H7 (cell line): Measurements from ENCODE around the gene KRTAP5-1. TPM values are rescaled to one million over a fixed set of nuclear protein-coding genes. Genes with fewer than 3 reads are reported as not detected.
"Not testable (repeated sequence)": the region's sequence is repeated elsewhere in the genome, so short reads cannot be mapped to it uniquely, and the experiment has no call there.

Source experiments
- DNase-seq: peaks from one replicate; pipeline ENCODE4 v3.0.0; 2012
- H3K27me3 ChIP-seq: 2 replicates; pipeline ENCODE4 v1.6.0; 2011; ENCODE audit warnings: mild to moderate bottlenecking, low read length; ENCODE audit not compliant: control insufficient read depth, insufficient read depth
- H3K36me3 ChIP-seq: replicated peaks from 2 replicates; pipeline ENCODE4 v1.5.1; 2011; ENCODE audit warnings: low read length; ENCODE audit not compliant: control insufficient read depth, insufficient read depth
- H3K4me3 ChIP-seq: 2 replicates; pipeline ENCODE4 v1.5.1; 2011; ENCODE audit warnings: low read depth, mild to moderate bottlenecking, control low read depth, low read length, moderate library complexity; ENCODE audit not compliant: insufficient read depth
- total RNA-seq: library from RNA; depleted of rRNA; stranded (reverse); fragments of >200 nt; shearing (Covaris generic); gene quantifications from 2 replicates; pipeline ENCODE4 v1.2.3, GENCODE V29; 2014; rRNA removed

KRTAP5-1 gene, protein sequence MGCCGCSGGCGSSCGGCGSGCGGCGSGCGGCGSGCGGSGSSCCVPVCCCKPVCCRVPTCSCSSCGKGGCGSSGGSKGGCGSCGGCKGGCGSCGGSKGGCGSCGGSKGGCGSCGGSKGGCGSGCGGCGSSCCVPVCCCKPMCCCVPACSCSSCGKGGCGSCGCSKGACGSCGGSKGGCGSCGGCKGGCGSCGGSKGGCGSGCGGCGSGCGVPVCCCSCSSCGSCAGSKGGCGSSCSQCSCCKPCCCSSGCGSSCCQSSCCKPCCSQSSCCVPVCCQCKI
- not detected in 2 replicates for total RNA-seq

GRCh38 chr11:1584661-1585370, at the start of gene KRTAP5-1:
Gene KRTAP5-1, minus strand, starts transcription at chr11:1585283. Its CDS starts 34 bp downstream, at chr11:1585249.
- not testable (repeated sequence) for H3K36me3 ChIP-seq, H3K4me3 ChIP-seq, DNase-seq, H3K27me3 ChIP-seq

- Histone ChIP-seq H3K36me3 (no peaks in the 10 kb centered on the region), H3K4me3 (no peak overlapping the region), H3K27me3 (no peaks in the 10 kb centered on the region; the same call in 1 of the 2 replicates)
- DNase-seq = no peak
Observed at GRCh38 chr11:1633864-1634263, 48.8 kb upstream of the KRTAP5-1 start.

DNA sequence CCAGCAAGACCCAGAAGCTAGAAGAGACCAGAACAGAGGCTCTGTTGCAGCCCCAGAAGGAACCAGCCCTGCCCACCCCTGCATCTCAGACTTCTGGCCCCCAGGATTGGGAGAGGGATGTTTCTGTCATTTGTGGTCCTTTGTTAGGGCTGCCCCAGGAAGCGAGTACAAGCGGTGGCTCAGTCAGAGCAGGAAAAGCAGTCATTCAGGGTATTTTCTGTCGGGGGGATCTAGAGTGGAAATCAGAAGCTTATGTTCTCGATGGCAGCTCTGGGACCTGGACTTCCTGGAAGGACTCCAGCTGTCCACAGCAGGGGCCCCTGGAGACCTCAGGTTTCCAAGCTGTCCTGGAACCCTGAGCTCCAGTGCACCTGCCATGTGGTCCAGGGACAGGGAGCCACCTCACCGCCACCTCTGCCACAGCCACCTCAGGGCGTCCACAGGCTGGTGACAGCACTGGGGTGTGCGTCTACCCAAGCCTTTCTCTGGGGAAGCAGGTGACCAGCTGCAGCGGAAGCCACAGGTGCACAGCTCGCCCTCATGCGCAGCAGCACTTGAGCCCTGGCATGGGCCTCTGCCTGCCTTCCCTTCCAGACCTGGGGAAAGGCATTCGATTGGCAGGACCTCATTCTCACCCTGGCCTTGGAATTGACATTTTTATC, 47.1 kb upstream of the KRTAP5-1 start:
- Histone ChIP-seq H3K4me3 (no peak overlapping the region), H3K27me3 (no peaks in the 10 kb centered on the region; the same call in none of the 2 replicates), H3K36me3 (no peaks in the 10 kb centered on the region)
- DNase-seq = no peak

DNA sequence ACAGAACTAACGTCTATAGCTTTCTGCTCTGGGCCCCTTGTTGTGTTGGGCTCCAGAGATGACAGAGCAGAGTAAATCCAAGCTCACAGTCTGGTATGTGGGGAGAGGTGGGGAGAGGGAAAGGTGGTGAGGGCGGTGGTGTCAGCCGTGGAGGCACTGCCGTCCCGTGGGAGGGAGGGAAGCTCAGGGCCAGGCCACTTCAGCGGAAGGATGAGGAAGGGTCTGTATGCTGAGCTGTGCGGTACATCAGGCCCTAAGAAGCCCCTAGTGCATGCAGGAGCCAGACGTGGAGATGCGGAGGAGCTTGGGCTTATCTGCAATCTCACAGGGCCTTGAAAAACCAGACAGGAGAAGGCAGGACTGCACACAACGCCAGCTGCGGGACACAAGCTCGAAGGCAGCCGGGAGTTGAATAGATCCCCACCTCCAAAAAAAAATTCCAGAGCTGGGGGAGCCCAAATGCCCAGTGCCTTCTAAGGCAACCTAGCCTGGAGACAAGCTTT, 46.0 kb upstream of the KRTAP5-1 start:
- Histone ChIP-seq H3K27me3 (no peaks in the 10 kb centered on the region; the same call in none of the 2 replicates), H3K4me3 (no peak overlapping the region), H3K36me3 (no peaks in the 10 kb centered on the region)
- DNase-seq = no peak

DNA sequence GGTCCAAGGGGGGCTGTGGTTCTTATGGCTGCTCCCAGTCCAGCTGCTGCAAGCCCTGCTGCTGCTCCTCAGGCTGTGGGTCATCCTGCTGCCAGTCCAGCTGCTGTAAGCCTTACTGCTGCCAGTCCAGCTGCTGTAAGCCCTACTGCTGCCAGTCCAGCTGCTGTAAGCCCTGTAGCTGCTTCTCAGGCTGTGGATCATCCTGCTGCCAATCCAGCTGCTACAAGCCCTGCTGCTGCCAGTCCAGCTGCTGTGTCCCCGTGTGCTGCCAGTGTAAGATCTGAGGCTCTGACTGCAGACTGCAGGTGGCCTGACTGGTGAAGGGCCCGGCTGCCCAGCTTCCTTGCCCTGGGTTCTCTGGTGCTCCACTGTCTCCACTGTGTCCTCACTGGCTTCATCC, 45.2 kb upstream of the KRTAP5-1 start:
- Histone ChIP-seq H3K27me3 (no peaks in the 10 kb centered on the region; the same call in none of the 2 replicates), H3K4me3 (no peak overlapping the region), H3K36me3 (no peaks in the 10 kb centered on the region)
- no peak for DNase-seq

- Histone ChIP-seq H3K36me3 (no peaks in the 10 kb centered on the region), H3K4me3 (no peak within 1 kb of the TSS), H3K27me3 (no peaks in the 10 kb centered on the region; the same call in none of the 2 replicates)
- peak; percentile 50 for DNase-seq
Observed at GRCh38 chr11:1629326-1630185, 44.5 kb upstream of the KRTAP5-1 start, which contains the start of gene KRTAP5-5. Gene KRTAP5-5, plus strand, starts transcription at chr11:1629775. Its CDS starts 66 bp downstream, at chr11:1629841.

DNA sequence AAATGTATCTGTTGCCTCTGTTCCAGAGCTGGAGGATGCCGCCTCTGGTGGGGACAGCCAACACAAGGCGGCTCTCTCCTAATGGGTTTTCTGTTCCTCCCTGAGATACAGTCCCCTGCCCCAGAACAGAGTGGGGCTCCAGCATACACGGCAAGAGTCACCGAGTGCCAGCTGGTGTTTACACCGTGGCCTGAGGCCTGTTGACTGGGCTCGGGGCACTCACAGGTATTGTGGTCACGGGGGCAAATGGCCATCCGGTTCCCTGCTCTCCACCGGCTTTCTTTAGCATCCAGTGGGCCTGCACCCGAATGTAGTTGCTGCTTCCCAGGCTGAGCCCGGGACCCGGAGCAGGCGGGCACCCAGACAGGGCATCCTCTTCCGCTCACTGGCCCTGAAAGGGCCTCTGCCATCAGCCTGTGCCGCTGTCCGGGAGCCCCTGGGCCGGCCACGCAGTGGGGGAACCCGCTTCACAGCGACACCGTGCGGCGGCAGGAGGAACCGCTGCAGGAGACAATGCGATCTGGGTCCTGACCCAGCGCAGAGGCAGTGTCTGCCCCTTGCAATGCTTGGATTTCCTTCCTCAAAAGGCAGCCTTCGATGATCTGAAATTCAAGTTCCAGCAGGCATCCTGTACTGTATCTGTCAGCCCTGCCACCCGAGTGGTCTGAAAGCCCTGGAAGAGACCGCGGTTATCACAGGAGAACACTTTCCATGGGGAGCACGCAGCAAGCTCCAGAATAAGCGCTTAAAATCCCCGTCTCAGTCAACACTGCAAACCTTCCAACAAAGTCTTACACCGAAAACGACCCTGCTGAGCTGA, 43.6 kb upstream of the KRTAP5-1 start:
- Histone ChIP-seq H3K4me3 (no peak overlapping the region), H3K27me3 (no peaks in the 10 kb centered on the region; the same call in none of the 2 replicates), H3K36me3 (no peaks in the 10 kb centered on the region)
- DNase-seq = peak; percentile 97

GRCh38 chr11:1625541-1625940, 40.5 kb upstream of the KRTAP5-1 start:
- no peaks in the 10 kb centered on the region; the same call in none of the 2 replicates for H3K27me3 ChIP-seq
- no peak for DNase-seq
- no peaks in the 10 kb centered on the region for H3K36me3 ChIP-seq
- H3K4me3 ChIP-seq = no peak overlapping the region

- H3K36me3 ChIP-seq = no peaks in the 10 kb centered on the region
- no peak for DNase-seq
- no peaks in the 10 kb centered on the region; the same call in none of the 2 replicates for H3K27me3 ChIP-seq
- no peak overlapping the region for H3K4me3 ChIP-seq
Observed at GRCh38 chr11:1624621-1625020, 39.5 kb upstream of the KRTAP5-1 start.

DNA sequence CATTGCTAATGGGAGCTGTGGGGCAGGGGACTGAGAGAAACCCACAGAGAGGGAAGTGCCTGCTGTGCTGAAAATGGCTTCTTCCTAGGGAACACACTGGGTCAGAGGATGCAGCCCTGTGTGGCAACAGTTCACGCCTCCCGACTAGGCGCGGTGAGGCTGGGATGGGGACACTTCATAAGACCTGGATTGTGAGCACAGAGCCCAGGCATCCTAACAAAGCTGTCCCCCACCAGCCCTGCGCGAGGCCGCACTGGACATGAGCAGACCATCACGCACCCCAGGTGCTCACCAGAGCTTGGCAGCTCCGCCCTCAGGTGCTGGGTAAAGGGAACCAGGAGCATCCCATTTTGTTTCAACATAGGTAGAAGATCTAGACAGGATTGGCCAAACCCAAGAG, 38.6 kb upstream of the KRTAP5-1 start:
- no peak for DNase-seq
- H3K4me3 ChIP-seq = no peak overlapping the region
- no peaks in the 10 kb centered on the region for H3K36me3 ChIP-seq
- H3K27me3 ChIP-seq = no peaks in the 10 kb centered on the region; the same call in none of the 2 replicates

DNA sequence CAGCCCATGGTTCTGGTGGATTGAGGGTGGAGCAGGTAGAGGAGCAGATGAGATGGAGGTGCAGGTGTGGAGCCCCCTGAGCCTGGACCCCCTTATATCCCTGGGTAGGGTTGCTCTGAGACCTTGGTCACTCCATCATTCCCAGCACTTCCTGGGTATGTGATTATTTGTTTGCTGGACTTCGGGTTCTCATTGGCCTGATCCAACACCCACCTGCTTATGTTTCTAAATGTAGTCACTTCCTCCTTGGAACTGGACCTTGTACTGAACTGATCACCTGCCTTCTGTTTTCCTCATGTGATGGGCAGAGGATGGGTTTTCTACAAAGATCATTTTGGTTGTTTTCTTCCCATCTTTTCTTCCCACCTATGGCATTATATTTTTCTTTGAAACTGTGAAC, 37.0 kb upstream of the KRTAP5-1 start, which contains the start of gene KRTAP5-4:
Gene KRTAP5-4, minus strand, starts transcription at position 53 of the 400 bp plus-strand sequence. Its CDS starts 45 bp downstream, at position 8.
- no peaks in the 10 kb centered on the region; the same call in 1 of the 2 replicates for H3K27me3 ChIP-seq
- no peak within 1 kb of the TSS for H3K4me3 ChIP-seq
- H3K36me3 ChIP-seq = no peaks in the 10 kb centered on the region
- DNase-seq = no peak

- DNase-seq = no peak
- Histone ChIP-seq H3K36me3 (no peaks in the 10 kb centered on the region), H3K27me3 (no peaks in the 10 kb centered on the region), H3K4me3 (no peak overlapping the region)
Observed at GRCh38 chr11:1619449-1619848, 34.4 kb upstream of the KRTAP5-1 start.

DNA sequence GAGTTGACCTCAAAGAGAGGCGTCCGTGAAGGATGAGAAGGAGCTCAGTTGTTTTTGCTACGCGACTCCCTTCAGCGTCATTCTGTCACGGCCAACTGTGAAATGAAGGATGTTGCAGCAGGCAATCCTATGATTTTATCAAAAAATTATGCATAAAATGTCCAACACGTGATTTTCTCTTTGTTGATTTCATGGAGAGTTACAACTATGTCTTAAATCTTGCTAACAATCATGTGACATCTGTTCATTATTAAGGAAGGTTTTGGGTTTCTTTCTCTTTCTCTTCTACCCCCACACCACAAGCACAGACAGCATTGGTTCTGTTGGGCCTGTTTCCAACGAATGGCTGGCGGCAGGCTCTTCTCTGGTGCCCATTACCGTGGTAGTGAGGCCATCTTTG, 33.1 kb upstream of the KRTAP5-1 start:
- DNase-seq = no peak
- no peak overlapping the region for H3K4me3 ChIP-seq
- H3K36me3 ChIP-seq = no peaks in the 10 kb centered on the region

More for the DNA sequence above, 33.1 kb upstream of the KRTAP5-1 start:
- H3K27me3 ChIP-seq = no peaks in the 10 kb centered on the region
